A549 (cell line): ENCODE results near the gene MAP4K4. TPM values are rescaled to one million over a fixed set of nuclear protein-coding genes. Genes with fewer than 3 reads are reported as not detected.

ENCODE experiments used
- ATAC-seq, 2 experiments: fragments of 200-7000 bp in 1 of 2; fragments of >200 bp in 1 of 2; cut with Nextera tagmentation in 1 of 2; cut with Tn5 transposase in 1 of 2; 3 replicates each; pipeline versions ENCODE4 v1.8.0 to v1.9.1; 2018 to 2020; ENCODE audit warnings: mild to moderate bottlenecking in 1 of 2, moderate library complexity in 1 of 2
- CTCF ChIA-PET: fragments of 300-600 bp; sonication (Branson Sonifier 250); formaldehyde crosslinking; extraction: SDS; loops from one replicate; lab custom pipeline; 2021; ENCODE audit warnings: antibody characterized with exemption, inconsistent platforms; lab: Yijun Ruan, JAX
- POLR2A ChIA-PET: fragments of 350-600 bp; formaldehyde crosslinking; extraction: SDS; loops from one replicate; lab custom pipeline; 2021; ENCODE audit warnings: antibody characterized with exemption, inconsistent platforms; lab: Yijun Ruan, JAX
- DNase-seq, 2 experiments: peaks; one replicate each; pipeline versions ENCODE4 v3.0.0 to v3.0.0-alpha.2; 2011 to 2016; ENCODE audit warnings: low read depth in 1 of 2, low spot score in 1 of 2
- FAIRE-seq: peaks from 2 replicates; lab custom pipeline; 2011; peaks lifted over from hg19 to GRCh38; lab: Jason Lieb, UNC
- H3K27ac ChIP-seq, 2 experiments: fragments of >200 bp; sonication (Bioruptor Twin); formaldehyde crosslinking; 3 replicates each; pipeline ENCODE4 v1.5.1; 2016 to 2017
- H3K4me1 ChIP-seq: fragments of >200 bp; sonication (Bioruptor Twin); formaldehyde crosslinking; 3 replicates; pipeline ENCODE4 v1.6.1; 2016
- H3K4me2 ChIP-seq: fragments of >200 bp; sonication (Bioruptor Twin); formaldehyde crosslinking; 3 replicates; pipeline ENCODE4 v1.6.1; 2016
- H3K4me3 ChIP-seq: fragments of >200 bp; sonication (Bioruptor Twin); formaldehyde crosslinking; 3 replicates; pipeline ENCODE4 v1.5.1; 2016
- H3K9me3 ChIP-seq: fragments of >200 bp; sonication (Bioruptor Twin); formaldehyde crosslinking; 3 replicates; pipeline ENCODE4 v1.6.1; 2016
- CBX8 ChIP-seq: fragments of 200-600 bp; sonication (generic); IDR thresholded peaks from 2 replicates; pipeline ENCODE4 v1.6.1; 2016
- CEBPB ChIP-seq, 2 experiments: fragments of >200 bp in 1 of 2; sonication (Bioruptor Twin) in 1 of 2; formaldehyde crosslinking in 1 of 2; IDR thresholded peaks; 2 replicates each; pipeline ENCODE4 v1.6.1; 2012 to 2016
- CHD2 ChIP-seq: fragments of 150-350 bp; IDR thresholded peaks from 2 replicates; pipeline ENCODE4 v1.6.1; 2014; ENCODE audit warnings: low read length; ENCODE audit not compliant: partially characterized antibody
- CHD4 ChIP-seq: fragments of 200-600 bp; sonication (generic); IDR thresholded peaks from 2 replicates; pipeline ENCODE4 v1.6.1; 2016; ENCODE audit warnings: antibody characterized with exemption, mild to moderate bottlenecking, borderline replicate concordance
- ESRRA ChIP-seq: fragments of 150-350 bp; IDR thresholded peaks from 2 replicates; pipeline ENCODE4 v1.6.1; 2014; ENCODE audit warnings: mild to moderate bottlenecking, low read length, borderline replicate concordance
- FOSL2 ChIP-seq, 2 experiments: fragments of 450-650 bp in 1 of 2; fragments of >200 bp in 1 of 2; sonication (Bioruptor Twin) in 1 of 2; formaldehyde crosslinking; IDR thresholded peaks; 2 replicates each; pipeline versions ENCODE4 v1.5.0 to v1.6.1; 2016 to 2020; ENCODE audit warnings: mild to moderate bottlenecking in 1 of 2, moderate library complexity in 1 of 2
- FOXS1 ChIP-seq: fragments of 250-450 bp; sonication (Bioruptor Pico); IDR thresholded peaks from 2 replicates; pipeline ENCODE4 v1.5.0; 2020; ENCODE audit warnings: mild to moderate bottlenecking, moderate library complexity
- GATA3 ChIP-seq: IDR thresholded peaks from 2 replicates; pipeline ENCODE4 v1.6.1; 2012; ENCODE audit warnings: borderline replicate concordance
- HEYL ChIP-seq: fragments of 250-450 bp; sonication (Bioruptor Pico); IDR thresholded peaks from 2 replicates; pipeline ENCODE4 v1.8.0; 2021; ENCODE audit warnings: mild to moderate bottlenecking, moderate library complexity
- HOXA7 ChIP-seq: fragments of 250-450 bp; sonication (Bioruptor Pico); IDR thresholded peaks from 2 replicates; pipeline ENCODE4 v1.5.0; 2020; ENCODE audit warnings: mild to moderate bottlenecking, moderate library complexity
- HOXB5 ChIP-seq: fragments of 250-450 bp; sonication (Bioruptor Pico); IDR thresholded peaks from 2 replicates; pipeline ENCODE4 v1.5.0; 2020; ENCODE audit warnings: mild to moderate bottlenecking, moderate library complexity
- JUN ChIP-seq, 2 experiments: fragments of >200 bp; sonication (Bioruptor Twin); formaldehyde crosslinking; IDR thresholded peaks; 2 replicates in 1 of 2; 3 replicates in 1 of 2; pipeline ENCODE4 v1.6.1; 2016 to 2017
- KDM5A ChIP-seq: fragments of 200-600 bp; sonication (generic); IDR thresholded peaks from 2 replicates; pipeline ENCODE4 v1.6.1; 2016; ENCODE audit warnings: antibody characterized with exemption, mild to moderate bottlenecking
- MAX ChIP-seq: IDR thresholded peaks from 2 replicates; pipeline ENCODE4 v1.6.1; 2012
- MAZ ChIP-seq: fragments of 150-350 bp; IDR thresholded peaks from 2 replicates; pipeline ENCODE4 v1.6.1; 2014; ENCODE audit warnings: antibody characterized with exemption, low read depth, low read length, borderline replicate concordance
- MYC ChIP-seq: IDR thresholded peaks from 2 replicates; pipeline ENCODE4 v1.6.1; 2012; ENCODE audit warnings: mild to moderate bottlenecking, inconsistent platforms, low read length, improper control_type of control experiment, borderline replicate concordance
- PBX3 ChIP-seq: IDR thresholded peaks from 2 replicates; pipeline ENCODE4 v1.6.1; 2012
- POLR2A ChIP-seq: IDR thresholded peaks from 2 replicates; pipeline ENCODE4 v1.6.1; 2012; ENCODE audit warnings: mild to moderate bottlenecking, low read length
- RCOR1 ChIP-seq: fragments of 150-350 bp; IDR thresholded peaks from 2 replicates; pipeline ENCODE4 v1.6.1; 2014; ENCODE audit warnings: antibody characterized with exemption, low read length, low read depth
- RFX5 ChIP-seq: fragments of 450-650 bp; IDR thresholded peaks from 2 replicates; pipeline ENCODE4 v1.7.1; 2014; ENCODE audit warnings: antibody characterized with exemption, mild to moderate bottlenecking, moderate library complexity
- RNF2 ChIP-seq: fragments of 200-600 bp; sonication (generic); IDR thresholded peaks from 2 replicates; pipeline ENCODE4 v1.6.1; 2016; ENCODE audit warnings: low read depth, mild to moderate bottlenecking, antibody characterized with exemption, moderate library complexity, borderline replicate concordance
- USF2 ChIP-seq: fragments of 450-650 bp; IDR thresholded peaks from 2 replicates; pipeline ENCODE4 v1.6.1; 2014; ENCODE audit warnings: antibody characterized with exemption
- ZC3H11A ChIP-seq: fragments of 450-650 bp; IDR thresholded peaks from 2 replicates; pipeline ENCODE4 v1.6.1; 2014; ENCODE audit warnings: antibody characterized with exemption, mild to moderate bottlenecking
- ZSCAN20 ChIP-seq: fragments of 250-450 bp; sonication (Bioruptor Pico); IDR thresholded peaks from 2 replicates; pipeline ENCODE4 v1.8.0; 2022; ENCODE audit warnings: mild to moderate bottlenecking, moderate library complexity
- polyA plus RNA-seq, 4 experiments: library from polyadenylated mRNA; depleted of rRNA in 3 of 4; stranded (reverse); fragments of >200 nt; fragmentation: RNase III in 1 of 4; extraction: RNeasy Plus Mini Kit Qiagen cat#74134 plus additional on column Dnase treatment in 1 of 4; gene quantifications; 2 replicates in 3 of 4; 3 replicates in 1 of 4; pipeline ENCODE4 v1.2.3, GENCODE V29; 2011 to 2017
- TF ChIP-seq, protein P1 (sequence below): fragments of 200-600 bp; sonication (generic); IDR thresholded peaks from 2 replicates; pipeline ENCODE4 v1.6.1; 2016; ENCODE audit warnings: antibody characterized with exemption, mild to moderate bottlenecking, moderate library complexity
- TF ChIP-seq, protein P2 (sequence below): fragments of 250-450 bp; sonication (Bioruptor Pico); IDR thresholded peaks from 2 replicates; pipeline ENCODE4 v1.5.0; 2020; ENCODE audit warnings: low read depth, mild to moderate bottlenecking, moderate library complexity
- TF ChIP-seq, protein P3 (sequence below): fragments of >200 bp; sonication (Bioruptor Twin); formaldehyde crosslinking; IDR thresholded peaks from 3 replicates; pipeline ENCODE4 v1.6.1; 2016
- TF ChIP-seq, protein P4 (sequence below): IDR thresholded peaks from 2 replicates; pipeline ENCODE4 v1.6.1; 2012; ENCODE audit warnings: low read depth, borderline replicate concordance
- TF ChIP-seq, protein P5 (sequence below): fragments of 150-350 bp; IDR thresholded peaks from 2 replicates; pipeline ENCODE4 v1.6.1; 2014; ENCODE audit warnings: low read depth, mild to moderate bottlenecking, low read length

The MAP4K4 gene
- polyA plus RNA-seq, 2 of the 4 experiments (the other 2 are of a cell fraction): 61.9 to 82.2 TPM

GRCh38 chr2:101879466-101879865 lies 182.0 kb downstream of the MAP4K4 start:
- TF ChIP-seq RCOR1 (no peak), ZSCAN20 (CRISPR knock-in tag) (no peak), HOXA7 (CRISPR knock-in tag) (no peak), MAX (no peak), RFX5 (no peak), KDM5A (no peak), JUN (IDR thresholded peaks at IDR 0.05) (no peak), ZC3H11A (no peak), MAZ (no peak), HEYL (CRISPR knock-in tag) (no peak), CBX8 (no peak), PBX3 (no peak), GATA3 (no peak), CHD2 (no peak), CHD4 (no peak), RNF2 (no peak), USF2 (no peak)
- TF ChIP-seq, protein P1, sequence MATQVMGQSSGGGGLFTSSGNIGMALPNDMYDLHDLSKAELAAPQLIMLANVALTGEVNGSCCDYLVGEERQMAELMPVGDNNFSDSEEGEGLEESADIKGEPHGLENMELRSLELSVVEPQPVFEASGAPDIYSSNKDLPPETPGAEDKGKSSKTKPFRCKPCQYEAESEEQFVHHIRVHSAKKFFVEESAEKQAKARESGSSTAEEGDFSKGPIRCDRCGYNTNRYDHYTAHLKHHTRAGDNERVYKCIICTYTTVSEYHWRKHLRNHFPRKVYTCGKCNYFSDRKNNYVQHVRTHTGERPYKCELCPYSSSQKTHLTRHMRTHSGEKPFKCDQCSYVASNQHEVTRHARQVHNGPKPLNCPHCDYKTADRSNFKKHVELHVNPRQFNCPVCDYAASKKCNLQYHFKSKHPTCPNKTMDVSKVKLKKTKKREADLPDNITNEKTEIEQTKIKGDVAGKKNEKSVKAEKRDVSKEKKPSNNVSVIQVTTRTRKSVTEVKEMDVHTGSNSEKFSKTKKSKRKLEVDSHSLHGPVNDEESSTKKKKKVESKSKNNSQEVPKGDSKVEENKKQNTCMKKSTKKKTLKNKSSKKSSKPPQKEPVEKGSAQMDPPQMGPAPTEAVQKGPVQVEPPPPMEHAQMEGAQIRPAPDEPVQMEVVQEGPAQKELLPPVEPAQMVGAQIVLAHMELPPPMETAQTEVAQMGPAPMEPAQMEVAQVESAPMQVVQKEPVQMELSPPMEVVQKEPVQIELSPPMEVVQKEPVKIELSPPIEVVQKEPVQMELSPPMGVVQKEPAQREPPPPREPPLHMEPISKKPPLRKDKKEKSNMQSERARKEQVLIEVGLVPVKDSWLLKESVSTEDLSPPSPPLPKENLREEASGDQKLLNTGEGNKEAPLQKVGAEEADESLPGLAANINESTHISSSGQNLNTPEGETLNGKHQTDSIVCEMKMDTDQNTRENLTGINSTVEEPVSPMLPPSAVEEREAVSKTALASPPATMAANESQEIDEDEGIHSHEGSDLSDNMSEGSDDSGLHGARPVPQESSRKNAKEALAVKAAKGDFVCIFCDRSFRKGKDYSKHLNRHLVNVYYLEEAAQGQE: no peak
- TF ChIP-seq, protein P2, sequence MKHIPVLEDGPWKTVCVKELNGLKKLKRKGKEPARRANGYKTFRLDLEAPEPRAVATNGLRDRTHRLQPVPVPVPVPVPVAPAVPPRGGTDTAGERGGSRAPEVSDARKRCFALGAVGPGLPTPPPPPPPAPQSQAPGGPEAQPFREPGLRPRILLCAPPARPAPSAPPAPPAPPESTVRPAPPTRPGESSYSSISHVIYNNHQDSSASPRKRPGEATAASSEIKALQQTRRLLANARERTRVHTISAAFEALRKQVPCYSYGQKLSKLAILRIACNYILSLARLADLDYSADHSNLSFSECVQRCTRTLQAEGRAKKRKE (CRISPR knock-in tag): no peak
- TF ChIP-seq, protein P3, sequence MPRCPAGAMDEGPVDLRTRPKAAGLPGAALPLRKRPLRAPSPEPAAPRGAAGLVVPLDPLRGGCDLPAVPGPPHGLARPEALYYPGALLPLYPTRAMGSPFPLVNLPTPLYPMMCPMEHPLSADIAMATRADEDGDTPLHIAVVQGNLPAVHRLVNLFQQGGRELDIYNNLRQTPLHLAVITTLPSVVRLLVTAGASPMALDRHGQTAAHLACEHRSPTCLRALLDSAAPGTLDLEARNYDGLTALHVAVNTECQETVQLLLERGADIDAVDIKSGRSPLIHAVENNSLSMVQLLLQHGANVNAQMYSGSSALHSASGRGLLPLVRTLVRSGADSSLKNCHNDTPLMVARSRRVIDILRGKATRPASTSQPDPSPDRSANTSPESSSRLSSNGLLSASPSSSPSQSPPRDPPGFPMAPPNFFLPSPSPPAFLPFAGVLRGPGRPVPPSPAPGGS: no peak
- H3K4me1 ChIP-seq: no peaks in the 10 kb centered on the region
- H3K4me3 ChIP-seq: no peak overlapping the region
- CTCF ChIA-PET: interaction anchor here (1.3 to 2.4 kb wide), 2 partner anchors 361 to 537 kb away, joined by 5 to 12 read pairs; no protein-coding TSS in a partner anchor
- no peak for FAIRE-seq
- DNase-seq: no peak
- no peak overlapping the region for H3K4me2 ChIP-seq
- H3K27ac ChIP-seq: no peak overlapping the region
- ATAC-seq: no peak
- POLR2A ChIA-PET: no interaction called here
- H3K9me3 ChIP-seq: no peaks in the 10 kb centered on the region

DNA sequence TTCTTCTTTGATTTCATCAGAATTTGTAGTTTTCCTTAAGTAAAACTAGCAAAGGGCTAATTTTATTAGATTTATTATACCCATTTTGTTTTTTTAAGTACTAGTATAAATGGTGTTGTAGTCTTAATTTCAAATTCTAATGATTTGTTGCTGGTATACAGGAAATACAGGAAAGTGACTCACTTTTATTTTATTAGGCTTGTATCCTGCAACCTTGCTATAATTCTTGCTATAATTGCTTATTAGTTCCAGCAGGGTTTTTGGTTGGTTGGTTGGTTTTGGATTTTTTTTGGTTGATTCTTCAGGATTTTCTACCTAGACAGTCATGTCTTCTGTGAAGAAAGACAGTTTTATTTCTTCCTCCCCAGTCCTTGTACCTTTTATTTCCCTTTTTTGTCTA lies 183.6 kb downstream of the MAP4K4 start:
- no peak for FAIRE-seq
- H3K27ac ChIP-seq: no peak overlapping the region
- no peak for DNase-seq
- H3K9me3 ChIP-seq: no peaks in the 10 kb centered on the region
- H3K4me2 ChIP-seq: no peak overlapping the region
- POLR2A ChIA-PET: no interaction called here
- no peak overlapping the region for H3K4me3 ChIP-seq
- ATAC-seq: no peak
- CTCF ChIA-PET: interaction anchor here (0.6 to 2.4 kb wide), 4 partner anchors 44 to 360 kb away, joined by 3 to 12 read pairs (median 5); no protein-coding TSS in a partner anchor
- no peaks in the 10 kb centered on the region for H3K4me1 ChIP-seq
- TF ChIP-seq HEYL (CRISPR knock-in tag): no peak
- TF ChIP-seq, protein P4, sequence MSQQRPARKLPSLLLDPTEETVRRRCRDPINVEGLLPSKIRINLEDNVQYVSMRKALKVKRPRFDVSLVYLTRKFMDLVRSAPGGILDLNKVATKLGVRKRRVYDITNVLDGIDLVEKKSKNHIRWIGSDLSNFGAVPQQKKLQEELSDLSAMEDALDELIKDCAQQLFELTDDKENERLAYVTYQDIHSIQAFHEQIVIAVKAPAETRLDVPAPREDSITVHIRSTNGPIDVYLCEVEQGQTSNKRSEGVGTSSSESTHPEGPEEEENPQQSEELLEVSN: no peak
- TF ChIP-seq POLR2A: no peak
- no peak for TF ChIP-seq CEBPB (IDR thresholded peaks at IDR 0.05)
- no peak for TF ChIP-seq MYC
- TF ChIP-seq, protein P5, sequence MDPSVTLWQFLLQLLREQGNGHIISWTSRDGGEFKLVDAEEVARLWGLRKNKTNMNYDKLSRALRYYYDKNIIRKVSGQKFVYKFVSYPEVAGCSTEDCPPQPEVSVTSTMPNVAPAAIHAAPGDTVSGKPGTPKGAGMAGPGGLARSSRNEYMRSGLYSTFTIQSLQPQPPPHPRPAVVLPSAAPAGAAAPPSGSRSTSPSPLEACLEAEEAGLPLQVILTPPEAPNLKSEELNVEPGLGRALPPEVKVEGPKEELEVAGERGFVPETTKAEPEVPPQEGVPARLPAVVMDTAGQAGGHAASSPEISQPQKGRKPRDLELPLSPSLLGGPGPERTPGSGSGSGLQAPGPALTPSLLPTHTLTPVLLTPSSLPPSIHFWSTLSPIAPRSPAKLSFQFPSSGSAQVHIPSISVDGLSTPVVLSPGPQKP: no peak
- no peak for TF ChIP-seq FOSL2 (IDR thresholded peaks at IDR 0.05)
- TF ChIP-seq FOSL2 (CRISPR knock-in tag; IDR thresholded peaks at IDR 0.05): no peak
- no peak for TF ChIP-seq ESRRA
- TF ChIP-seq HOXB5 (CRISPR knock-in tag): no peak
- no peak for TF ChIP-seq FOXS1 (CRISPR knock-in tag)
